ENCODE results near the gene ABHD17A.

DNA sequence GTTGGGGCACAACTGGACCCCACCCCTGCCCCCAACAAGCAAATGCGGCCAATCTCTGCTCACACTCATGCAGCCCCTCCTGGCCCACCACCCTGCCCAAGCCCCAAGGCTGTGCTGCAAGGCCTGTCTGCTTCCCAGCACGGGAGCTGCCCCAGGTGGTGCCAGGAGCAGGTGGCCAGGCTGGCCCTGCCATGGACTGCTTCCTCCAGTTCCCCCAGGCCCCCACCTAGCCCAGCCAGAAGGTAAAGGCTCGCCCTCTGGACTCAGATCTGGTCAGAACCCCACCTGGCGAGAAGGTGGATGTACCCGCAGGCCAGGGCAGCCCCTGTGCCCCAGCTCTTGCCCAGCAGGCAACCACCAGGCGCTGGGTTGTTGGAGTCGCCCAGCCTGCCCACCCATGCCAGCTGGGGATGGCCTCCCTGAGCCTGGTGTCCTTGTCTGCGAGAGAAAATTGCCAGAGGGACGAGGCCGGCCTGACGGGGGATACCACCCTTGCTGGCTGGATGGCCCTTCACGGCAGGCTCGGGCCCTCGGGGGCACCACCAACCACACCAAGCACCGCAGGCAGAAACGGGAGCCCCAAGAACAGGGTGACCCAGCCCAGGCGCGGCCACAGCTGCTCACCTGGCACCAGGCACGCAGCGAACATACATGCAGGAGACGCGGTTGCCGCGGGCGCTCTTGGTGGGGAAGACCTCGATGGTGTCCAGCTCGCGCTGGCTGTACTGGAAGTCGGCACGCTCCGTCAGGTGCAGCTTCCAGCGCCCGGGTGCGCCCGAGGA lies 4.5 kb downstream of the ABHD17A start:
- TF ChIP-seq, protein P1, sequence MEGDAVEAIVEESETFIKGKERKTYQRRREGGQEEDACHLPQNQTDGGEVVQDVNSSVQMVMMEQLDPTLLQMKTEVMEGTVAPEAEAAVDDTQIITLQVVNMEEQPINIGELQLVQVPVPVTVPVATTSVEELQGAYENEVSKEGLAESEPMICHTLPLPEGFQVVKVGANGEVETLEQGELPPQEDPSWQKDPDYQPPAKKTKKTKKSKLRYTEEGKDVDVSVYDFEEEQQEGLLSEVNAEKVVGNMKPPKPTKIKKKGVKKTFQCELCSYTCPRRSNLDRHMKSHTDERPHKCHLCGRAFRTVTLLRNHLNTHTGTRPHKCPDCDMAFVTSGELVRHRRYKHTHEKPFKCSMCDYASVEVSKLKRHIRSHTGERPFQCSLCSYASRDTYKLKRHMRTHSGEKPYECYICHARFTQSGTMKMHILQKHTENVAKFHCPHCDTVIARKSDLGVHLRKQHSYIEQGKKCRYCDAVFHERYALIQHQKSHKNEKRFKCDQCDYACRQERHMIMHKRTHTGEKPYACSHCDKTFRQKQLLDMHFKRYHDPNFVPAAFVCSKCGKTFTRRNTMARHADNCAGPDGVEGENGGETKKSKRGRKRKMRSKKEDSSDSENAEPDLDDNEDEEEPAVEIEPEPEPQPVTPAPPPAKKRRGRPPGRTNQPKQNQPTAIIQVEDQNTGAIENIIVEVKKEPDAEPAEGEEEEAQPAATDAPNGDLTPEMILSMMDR (IDR thresholded peaks at IDR 0.05 in 8 of 11, conservative IDR thresholded peaks at IDR 0.05 in 3 of 11), result no peak
- TF ChIP-seq POLR2A (IDR thresholded peaks at IDR 0.05) (no peak), POLR2AphosphoS5 (IDR thresholded peaks at IDR 0.05) (peak in 1 of 3 donors; percentile 18)

All from spleen (tissue), 7 donors.